HG03520 (cell line): ENCODE results near the gene PFKFB3.
"Not testable (repeated sequence)": the region's sequence is repeated elsewhere in the genome, so short reads cannot be mapped to it uniquely, and the experiment has no call there.

Experiments used
- ATAC-seq: cut with Tn5 transposase; IDR thresholded peaks from one replicate; pipeline ENCODE4 v1.9.1; 2021; ENCODE audit warnings: mild to moderate bottlenecking, moderate library complexity; ENCODE audit not compliant: unreplicated experiment

The PFKFB3 gene

DNA sequence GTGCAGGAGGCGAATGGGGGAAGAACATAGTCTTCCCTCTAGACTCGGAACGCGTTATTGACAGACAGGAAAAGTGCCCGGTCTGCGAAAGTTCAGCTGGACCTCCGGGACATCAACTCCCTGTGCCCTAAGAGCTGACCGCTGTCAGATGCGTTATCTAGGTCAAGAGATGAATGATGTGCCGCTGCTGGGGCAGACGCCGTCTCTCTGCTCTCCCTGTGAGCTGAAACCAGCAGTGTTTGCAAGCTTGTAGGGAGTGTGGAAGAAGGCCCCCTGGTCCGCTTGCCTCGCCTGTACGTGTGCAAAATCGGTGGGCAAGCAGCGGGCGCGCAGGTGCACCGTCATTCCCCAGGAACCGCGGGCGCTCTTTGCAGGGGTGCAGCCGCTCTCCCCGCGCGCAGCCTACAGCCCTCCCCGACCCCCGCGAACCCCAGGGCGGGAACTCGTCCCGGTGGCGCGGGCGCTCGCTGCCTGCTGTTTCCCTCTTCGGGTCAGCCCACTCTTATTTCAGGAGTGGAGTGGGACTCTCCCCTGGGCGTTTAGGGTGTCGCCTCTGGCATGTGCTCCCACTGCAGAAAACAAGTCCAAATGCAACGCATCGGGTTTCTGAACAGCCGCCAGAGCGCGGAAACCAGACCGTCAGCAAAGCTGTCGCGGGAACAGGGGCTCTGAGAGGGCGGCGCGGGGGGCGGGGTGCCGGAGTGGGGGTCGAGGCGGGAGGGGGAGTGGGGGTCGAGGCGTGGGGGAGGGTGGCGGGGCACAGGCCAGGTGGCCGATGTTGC is 1.8 kb upstream of the PFKFB3 start:
- no peak for ATAC-seq

DNA sequence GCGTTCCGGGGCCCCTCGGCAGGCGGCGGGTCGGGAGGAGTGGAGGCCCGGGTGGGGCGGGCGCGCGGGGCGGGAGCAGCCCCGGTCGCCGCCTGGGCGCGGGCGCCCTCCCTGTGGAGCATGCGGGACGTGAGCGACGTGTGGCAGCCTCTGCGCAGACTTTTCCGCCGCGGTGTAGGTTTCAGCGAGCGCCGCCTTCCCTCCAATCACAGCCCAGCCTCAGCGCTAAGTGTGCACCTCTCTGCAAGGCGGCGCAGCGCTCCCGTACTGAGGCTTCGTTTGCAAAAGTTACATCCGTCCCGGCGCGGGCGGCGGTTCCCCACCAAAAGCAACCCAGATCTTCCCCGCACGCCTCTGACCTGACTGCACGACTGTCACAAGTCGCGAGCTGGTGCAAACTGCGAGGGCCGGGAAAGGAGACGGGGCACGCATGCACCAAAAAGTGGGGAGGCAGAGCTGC is 1.2 kb upstream of the PFKFB3 start:
- peak; percentile 26 for ATAC-seq

DNA sequence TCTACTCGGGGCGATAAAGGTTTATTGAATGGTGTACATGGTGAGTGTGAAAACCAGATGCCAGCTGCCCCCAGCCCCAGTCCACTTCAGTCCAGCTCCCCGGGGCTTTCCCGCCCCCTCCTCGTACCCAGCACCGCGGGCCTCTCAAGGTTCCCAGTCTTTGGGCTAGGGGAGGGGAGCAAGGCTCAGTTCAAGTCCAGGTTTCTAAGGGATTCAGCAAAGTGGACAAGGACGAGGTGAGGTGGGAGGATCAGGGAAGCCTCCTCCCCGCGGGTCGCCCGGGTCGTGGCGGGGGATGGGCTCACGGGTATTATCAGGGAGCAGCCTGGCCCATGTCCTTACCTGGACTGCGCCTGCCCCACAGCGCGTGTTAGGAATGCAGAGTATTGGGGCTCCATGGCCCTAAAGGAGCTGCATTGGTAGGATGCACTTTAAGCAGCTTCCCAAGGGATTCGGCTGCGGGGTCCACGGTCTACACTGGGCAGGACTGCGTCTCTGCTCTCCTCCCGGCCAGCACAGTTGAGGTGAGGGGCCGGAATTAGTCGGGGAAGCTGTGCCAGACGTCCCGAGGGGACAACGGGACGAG is 541 bp upstream of the PFKFB3 start:
- no peak for ATAC-seq

DNA sequence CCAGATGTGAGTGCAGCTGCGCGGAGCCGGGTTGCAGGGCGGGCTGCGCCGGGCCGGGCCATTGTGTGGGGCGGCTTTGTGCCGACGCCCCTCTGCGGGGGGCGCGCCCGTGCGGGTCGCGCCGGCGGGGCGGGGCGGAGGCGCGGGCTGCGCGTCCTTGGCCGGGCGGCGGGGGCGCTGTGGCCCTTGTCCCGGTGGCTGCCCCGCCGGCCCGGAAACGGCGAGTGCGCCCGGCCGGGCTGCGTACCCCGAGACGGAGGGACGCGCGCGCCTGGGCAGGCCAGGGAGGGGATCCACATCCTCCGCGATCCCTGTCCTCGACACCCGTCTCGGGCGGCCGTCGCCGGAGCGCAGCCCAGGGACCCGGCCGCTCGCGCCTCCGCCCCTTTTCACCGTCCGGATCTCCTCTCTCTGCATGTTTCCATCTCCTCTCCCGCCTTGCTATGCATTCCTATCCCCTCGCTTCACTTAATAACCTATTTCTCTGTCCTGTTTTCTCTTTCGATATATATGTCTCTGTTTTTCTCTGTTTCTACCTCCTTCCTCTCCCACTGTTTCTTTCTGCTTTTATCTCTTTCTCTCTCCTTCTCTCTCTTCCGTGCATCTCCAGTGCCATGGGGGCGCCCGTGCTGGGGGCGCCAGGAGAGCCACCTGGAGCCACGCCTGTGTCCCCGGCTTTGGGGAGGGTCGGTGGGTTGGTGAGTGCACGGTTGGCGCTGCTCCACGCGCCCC is 765 bp downstream of the PFKFB3 start:
- peak; percentile 40 for ATAC-seq

DNA sequence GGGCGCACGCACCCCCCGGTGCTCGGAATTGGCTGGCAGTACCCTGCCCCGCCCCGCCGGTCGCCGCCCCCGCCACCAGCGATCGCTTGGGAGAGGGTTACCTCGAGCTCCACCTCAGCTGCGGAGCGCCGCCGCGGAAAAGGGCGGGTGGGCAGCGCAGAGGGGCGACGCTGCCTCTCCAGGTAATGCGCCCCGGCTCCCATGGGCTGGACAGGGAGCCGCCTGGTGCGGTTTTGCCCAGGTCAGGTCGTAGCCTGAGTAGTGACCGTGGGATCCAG is 1.3 kb downstream of the PFKFB3 start:
- ATAC-seq, result no peak

DNA sequence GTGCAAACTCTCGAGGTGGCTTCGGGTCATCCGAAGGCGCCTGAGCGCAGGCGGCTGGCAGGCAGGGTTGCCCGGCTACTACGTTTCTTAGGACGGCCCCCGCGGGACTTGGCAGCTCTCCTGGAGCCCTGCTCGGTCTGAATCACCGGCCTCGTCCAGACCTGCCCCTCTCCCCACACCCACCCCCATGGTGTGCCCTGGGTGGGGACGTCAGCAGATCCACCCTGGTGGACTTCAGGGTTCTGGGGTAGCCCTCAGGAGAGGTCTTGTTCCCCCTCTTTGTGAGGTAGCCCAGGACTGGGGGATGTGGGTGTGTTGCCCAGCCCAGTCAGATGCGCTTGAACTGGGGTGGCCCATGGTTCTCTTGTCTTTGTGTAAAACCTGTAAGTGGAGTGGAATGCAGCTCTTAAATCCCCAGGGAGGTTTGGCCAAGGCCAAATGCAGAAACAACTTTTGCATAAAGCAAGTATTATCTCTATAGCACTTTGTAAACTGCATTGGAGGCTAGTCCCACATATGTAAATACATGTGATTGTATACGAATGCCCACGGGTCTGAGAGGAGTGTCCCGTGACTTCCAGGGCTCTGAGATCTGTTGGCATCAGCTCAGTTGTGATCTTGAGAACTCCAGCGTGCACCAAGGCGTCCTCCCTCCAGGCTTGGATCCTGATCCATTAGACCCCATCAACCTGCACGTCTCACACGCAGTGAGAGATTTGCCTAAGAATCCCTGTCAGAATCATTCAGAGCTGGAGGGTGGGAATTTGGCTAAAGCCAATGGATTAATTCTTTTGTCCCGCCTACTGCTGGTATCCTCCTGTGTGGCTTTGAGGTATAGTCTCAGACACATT is 1.8 kb downstream of the PFKFB3 start:
- no peak for ATAC-seq

DNA sequence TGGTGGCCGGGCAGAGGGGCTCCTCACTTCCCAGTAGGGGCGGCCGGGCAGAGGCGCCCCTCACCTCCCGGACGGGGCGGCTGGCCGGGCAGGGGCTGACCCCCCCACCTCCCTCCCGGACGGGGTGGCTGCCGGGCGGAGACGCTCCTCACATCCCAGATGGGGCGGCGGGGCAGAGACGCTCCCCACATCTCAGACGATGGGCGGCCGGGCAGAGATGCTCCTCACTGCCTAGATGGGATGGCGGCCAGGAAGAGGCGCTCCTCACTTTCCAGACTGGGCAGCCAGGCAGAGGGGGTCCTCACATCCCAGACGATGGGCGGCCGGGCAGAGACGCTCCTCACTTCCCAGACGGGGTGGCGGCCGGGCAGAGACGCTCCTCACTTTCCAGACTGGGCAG is 3.8 kb downstream of the PFKFB3 start:
- ATAC-seq, result not testable (repeated sequence)

DNA sequence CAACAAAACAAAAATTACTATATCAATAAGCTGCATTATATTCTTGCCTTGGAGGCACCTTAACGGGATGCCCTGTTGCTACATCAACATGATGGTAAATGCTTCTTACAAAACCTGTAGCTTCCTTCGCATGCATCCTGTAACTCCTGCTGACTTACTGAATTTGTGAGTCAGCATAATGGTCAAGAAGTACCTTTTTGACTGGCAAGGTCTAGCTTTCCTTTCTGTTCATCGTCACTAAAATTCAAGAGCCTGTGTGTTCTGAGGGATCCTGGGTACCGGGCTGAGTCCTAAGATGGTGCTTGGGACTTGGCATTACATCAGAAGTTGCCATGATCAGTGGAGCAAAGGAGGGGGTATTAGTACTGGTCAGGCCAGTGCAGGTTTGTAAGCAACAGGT is 4.9 kb downstream of the PFKFB3 start:
- no peak for ATAC-seq

DNA sequence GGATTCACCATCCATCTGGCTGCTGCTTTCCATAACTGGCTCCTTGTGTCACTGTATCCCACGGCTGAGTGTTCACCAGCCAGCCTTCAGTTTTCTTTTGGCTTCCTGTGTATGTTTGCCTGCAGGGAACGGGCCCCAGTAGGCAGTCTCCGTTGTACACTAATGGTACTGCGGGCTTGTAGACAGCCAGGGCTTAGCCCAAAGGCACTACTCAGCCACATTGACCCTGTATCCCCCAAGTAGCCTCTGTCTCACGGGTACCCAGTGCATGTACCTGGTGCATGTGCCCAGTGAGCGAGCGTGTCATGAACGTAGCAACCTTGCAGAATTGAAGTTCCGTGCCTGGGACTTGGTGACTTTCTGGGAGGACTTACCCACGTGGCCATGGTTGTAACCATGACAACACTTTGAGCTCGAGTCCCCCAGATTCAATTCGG is 6.1 kb downstream of the PFKFB3 start:
- no peak for ATAC-seq

DNA sequence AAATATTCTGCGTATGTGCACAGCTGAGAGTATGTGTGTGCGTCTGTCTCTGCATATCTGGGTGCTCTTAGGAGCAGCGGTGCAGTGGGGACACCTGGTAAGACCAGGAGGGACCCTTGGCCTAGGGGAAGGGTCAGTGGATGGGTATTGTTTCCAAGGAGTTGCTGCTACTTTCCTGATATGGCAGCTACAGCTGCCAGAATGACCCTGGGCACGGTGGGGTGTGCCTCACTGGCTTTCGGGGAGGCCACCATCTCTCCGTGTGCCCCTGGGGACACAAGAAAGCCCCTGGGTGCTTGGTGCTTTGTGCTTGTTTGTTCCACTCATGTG is 8.6 kb downstream of the PFKFB3 start:
- no peak for ATAC-seq

DNA sequence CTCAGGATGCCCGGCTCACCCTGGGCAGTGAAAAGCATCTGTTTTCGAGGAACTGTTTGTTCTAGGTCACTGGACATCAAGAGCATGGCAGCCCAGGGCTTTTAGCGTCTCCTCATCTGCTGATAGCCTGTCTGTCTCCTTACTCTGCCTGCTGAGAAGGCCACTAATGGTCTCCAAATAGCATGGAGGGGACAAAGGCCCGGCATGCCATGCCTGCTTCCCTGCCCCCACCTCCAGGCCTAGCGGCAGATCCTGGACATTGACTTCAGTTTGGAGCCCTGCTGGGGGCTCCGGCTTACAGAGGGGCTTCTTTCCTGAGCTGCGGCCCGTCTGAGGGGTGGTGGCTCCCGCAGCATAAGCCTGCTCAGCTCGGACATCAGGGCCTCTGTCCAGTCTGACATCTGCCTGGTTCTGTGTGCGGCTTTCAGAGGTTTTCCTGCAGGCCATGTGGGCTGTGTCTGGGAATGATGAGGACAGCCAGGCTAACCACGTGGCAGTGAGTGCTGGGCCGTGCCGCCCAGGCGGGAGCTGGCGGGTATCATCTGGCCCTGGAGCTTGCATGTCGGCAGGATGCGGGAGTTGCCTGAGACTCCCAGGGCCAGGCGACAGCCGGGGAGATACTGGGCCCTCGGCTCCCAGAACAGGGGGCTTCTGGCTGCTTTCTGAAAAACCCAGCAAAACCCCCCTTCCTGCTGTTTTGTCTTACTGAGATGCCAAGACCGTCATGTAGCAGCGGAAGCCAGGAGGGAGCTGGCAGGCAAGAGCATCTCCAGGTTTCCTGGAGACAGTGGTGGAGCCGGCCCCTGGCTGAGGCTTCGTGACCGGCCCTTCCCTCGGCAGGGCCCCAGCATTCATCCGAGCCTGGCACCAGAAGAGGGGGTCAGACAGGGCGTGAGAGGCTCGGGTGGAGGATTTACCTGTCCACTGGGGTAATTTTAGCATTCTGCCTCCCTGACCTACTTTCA is 9.2 kb downstream of the PFKFB3 start:
- no peak for ATAC-seq

DNA sequence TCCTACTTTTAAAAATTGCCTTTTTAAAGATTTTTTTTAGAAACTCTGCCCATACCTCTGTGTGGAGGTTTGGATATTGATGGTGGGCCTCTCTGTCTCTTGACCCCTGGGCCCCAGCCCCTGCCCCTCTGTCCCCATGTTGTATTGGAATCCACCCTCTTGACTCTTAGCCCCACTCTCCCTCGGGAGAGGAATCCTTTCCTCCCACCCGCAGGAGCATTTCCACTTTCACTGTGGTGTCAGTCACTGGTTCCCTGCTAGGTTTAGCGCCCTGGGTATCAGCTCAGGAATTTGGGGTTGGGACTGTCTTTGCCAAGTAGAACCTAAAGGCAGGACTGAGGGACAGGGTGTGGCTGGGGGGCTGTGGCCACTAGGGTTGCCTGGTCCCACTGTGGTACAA is 10.1 kb downstream of the PFKFB3 start:
- no peak for ATAC-seq

DNA sequence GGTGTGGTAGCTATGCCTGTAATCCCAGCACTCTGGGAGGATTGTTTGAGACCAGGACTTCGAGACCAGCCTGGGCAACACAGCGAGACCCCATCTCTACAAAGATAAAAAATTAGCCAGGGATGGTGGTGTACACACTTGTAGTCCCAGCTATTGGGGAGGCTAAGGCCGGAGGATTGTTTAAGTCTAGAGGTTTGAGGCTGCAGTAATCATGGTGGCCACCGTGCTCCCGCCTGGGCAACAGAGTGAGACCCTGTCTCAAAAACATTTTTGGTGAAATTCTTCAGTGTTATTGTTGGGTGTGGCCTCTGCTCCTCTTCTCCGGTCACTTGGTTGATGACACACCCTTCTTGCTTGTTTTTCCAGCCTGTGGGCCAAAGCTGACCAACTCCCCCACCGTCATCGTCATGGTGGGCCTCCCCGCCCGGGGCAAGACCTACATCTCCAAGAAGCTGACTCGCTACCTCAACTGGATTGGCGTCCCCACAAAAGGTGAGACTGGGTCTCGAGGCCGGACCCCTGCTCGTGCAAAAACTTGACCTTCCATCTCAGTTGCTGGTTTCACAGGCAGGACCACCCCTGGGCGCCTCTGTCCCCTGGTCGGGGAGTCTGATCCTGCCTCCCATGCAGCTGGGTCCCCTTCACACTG is 10.6 kb downstream of the PFKFB3 start:
- no peak for ATAC-seq

DNA sequence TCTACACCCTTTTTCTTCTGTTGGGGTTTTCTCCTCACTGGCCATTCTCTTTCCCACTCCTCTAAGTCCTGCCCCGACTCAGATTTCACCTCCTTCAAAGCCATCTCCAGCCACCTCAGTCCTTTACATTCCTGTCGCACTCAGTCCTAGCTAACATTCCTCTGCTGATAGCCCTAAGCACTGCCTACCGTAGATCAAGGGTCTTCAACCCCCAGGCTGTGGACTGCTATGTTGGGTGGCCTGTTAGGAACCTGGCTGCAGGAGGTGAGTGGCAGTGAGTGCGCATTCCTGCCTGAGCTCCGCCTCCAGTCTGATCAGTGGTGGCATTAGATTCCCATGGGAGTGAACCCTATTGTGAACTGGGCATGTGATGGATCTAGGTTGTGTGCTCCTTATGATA is 11.2 kb downstream of the PFKFB3 start:
- no peak for ATAC-seq

DNA sequence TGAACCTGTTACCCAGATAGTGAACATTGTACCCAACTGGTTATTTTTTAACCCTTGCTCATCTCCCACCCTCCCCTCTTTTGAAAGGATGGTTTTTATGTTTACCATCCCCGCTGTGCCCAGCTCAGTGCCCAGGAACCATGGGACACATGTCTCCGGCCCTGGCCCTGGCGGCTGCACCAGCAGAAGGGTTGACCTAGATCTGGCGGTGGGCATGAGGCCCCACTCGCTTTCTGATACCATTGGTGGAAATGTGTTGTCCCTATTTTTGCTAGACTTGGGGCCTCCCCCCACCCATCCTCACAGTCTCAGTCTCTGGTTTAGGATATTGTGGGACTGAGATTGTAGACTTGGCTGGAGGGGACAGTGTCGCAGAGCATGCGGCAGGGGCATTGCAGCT is 11.9 kb downstream of the PFKFB3 start:
- ATAC-seq, result no peak

DNA sequence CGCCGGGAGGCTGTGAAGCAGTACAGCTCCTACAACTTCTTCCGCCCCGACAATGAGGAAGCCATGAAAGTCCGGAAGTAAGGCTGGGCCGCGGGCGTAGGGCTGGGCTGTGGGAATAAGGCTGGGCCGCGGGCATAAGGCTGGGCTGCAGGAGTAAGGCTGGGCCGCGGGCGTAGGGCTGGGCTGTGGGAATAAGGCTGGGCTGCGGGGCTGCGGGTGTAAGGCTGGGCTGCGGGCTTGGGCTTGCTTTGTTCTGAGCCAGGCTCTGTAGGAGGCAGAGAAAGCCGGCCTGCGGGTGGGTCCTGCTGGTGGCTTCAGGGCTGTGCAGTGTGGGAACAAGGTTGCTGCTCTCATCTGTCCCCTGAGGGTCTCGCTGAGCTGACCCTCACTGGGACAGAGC is 12.5 kb downstream of the PFKFB3 start:
- ATAC-seq, result no peak

DNA sequence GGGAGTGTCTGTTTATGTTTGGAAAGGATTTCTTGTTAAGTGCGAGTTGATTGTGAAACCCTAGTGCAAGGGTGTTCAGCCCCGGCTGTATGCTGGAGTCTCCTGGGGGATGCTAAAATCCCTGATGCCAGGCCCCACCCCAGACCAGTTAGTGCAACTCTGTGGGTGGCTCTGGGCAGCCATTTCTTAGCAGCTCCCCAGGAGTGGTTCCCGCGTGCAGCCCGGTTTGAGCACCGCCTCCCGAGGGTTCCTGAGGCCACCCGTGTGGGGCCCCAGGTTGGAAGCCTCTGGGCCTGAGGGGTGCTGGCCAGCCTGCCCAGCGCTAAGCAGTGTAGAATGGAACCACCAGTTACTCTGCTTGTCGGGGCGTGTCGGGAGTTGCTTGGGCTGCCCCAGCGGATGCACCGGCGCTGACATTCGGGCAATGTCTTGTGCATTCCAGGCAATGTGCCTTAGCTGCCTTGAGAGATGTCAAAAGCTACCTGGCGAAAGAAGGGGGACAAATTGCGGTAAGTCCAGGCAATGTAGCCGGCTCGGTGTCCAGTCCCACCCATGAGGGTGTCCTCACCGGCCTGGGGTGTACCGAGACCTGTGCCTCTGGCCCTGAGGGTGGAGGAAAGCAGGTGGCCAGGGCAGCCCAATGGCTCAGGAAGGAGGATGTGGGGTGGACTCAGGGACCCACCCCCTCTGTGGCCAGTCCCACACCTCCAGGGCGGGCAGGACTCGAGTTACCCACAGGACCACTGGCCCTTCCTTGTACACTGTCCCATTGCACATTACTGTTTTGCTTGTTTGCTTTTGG is 13.2 kb downstream of the PFKFB3 start:
- no peak for ATAC-seq

DNA sequence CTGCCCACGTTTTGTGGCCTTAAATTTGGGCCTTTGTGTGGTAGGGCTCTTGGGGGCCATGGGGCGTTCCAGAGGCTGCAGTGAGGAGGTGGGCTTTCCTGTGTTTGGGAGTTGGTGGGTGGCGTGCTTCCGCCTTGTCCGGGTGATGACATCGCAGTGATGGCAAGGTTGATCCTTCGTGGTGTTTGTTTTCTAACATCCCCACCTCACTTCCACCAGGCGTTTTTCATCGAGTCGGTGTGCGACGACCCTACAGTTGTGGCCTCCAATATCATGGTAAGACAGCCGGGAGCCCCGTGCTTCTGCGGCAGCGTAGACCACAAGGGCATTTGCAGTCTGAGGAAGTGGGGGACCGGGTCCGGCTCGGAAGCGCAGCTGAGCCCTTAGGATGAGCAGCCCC is 14.2 kb downstream of the PFKFB3 start:
- ATAC-seq, result no peak

DNA sequence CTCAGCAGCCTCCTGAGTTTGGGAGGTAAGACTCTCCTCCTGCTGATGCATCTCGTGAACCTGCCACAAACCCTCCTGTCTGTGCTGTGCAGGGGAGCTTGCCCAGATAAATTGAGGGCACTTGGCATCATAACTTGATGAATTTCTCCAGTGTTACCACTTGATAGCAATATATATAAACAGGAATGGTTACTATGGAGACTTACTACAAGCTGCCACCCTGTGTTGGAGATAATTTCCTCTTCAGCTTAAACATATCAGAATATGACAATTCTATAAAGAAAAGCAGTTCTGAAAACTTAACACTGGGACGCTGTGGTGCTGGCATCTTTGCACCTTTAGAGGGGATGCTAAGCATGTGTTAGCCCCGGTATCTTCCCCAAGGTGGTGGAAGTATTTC is 14.9 kb downstream of the PFKFB3 start:
- no peak for ATAC-seq
